ENCODE results near the gene PLAC1. TPM values are rescaled to one million over a fixed set of nuclear protein-coding genes. Genes with fewer than 3 reads are reported as not detected.

Gene PLAC1, protein sequence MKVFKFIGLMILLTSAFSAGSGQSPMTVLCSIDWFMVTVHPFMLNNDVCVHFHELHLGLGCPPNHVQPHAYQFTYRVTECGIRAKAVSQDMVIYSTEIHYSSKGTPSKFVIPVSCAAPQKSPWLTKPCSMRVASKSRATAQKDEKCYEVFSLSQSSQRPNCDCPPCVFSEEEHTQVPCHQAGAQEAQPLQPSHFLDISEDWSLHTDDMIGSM
- 0.83 and 0.91 TPM in 2 replicates for total RNA-seq (2022)
- Bru-seq, nascent RNA: percentile 29 among the genes with signal in this experiment
- percentile 25 among the genes with signal in this experiment for BruChase-seq, experiment 1, labeled RNA remaining after a 6-hour chase
- BruChase-seq, experiment 2, labeled RNA remaining after a 2-hour chase: percentile 25 among the genes with signal in this experiment
- long read RNA-seq, partial matches to known transcripts: 0 of 1 reads
- long read RNA-seq, other reads (novel, unspliced or antisense): 0 of 1 reads

DNA sequence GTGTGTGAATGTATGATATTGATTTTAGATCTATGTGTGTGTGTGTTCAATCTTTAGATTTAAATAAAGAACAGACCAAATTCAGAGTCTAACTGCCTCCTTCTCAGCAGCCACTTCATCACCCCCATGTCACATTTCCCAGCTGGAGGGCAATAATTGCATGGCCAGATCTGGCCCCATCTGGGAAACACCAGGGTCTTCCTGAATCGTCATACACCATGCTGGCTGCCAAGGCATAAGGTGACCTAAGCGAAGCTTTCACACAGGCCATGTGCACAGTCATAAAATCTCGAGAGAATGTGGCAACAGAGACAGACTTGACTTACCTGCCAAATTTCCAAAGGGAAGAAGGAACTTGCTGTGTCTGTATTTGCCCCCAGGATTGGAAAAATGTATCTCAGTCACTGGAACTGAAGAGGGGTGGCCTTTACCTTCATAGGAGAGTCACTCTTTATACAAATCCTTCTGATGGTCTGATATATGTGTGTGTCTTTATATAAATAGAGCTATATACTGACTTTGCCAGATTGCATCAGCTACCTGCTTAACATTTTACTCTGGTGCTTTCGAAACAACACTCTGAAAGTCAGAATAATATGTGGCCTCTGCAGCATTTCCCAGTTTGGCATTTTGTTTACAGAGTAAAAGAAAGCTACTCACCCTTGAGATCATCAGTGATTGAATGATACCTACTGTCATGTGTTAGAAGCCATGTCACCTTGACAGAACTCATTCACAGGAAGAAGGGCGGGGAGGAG, at the start of gene PLAC1:
PLAC1 (minus strand) TSS at position 470 of the 758 bp plus-strand sequence. CDS start 91,789 bp downstream, outside the sequence.
- Mint-ChIP-seq H3K9me3 (ENCODE audit: unreplicated experiment) (no peaks in the 10 kb centered on the region), H3K27ac (ENCODE audit: low read depth, unreplicated experiment) (peak within 1 kb of the TSS; percentile 2), H3K36me3 (ENCODE audit: insufficient read depth, unreplicated experiment) (no peaks in the 10 kb centered on the region), H3K4me1 (ENCODE audit: insufficient read depth, unreplicated experiment) (peaks cover 13% of the 10 kb centered on the region), H3K27me3 (ENCODE audit: insufficient read depth, unreplicated experiment) (peaks cover 33% of the 10 kb centered on the region), H3K4me3 (ENCODE audit: unreplicated experiment) (no peak within 1 kb of the TSS)
- CTCF ChIA-PET: interaction anchor here (1.2 to 1.3 kb wide), 2 partner anchors 12 to 26 kb away, joined by 4 read pairs; no protein-coding TSS in a partner anchor
- intact Hi-C loops (cut with micrococcal nuclease): no loop called here
- TF ChIP-seq, protein P1, sequence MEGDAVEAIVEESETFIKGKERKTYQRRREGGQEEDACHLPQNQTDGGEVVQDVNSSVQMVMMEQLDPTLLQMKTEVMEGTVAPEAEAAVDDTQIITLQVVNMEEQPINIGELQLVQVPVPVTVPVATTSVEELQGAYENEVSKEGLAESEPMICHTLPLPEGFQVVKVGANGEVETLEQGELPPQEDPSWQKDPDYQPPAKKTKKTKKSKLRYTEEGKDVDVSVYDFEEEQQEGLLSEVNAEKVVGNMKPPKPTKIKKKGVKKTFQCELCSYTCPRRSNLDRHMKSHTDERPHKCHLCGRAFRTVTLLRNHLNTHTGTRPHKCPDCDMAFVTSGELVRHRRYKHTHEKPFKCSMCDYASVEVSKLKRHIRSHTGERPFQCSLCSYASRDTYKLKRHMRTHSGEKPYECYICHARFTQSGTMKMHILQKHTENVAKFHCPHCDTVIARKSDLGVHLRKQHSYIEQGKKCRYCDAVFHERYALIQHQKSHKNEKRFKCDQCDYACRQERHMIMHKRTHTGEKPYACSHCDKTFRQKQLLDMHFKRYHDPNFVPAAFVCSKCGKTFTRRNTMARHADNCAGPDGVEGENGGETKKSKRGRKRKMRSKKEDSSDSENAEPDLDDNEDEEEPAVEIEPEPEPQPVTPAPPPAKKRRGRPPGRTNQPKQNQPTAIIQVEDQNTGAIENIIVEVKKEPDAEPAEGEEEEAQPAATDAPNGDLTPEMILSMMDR (IDR thresholded peaks at IDR 0.05; ENCODE audit: unreplicated experiment): no peak
- POLR2A ChIA-PET: interaction anchor here (0.6 to 2.6 kb wide), 8 partner anchors 12 to 1700 kb away, joined by 3 to 9 read pairs (median 5); no protein-coding TSS in a partner anchor
- TSS peak; percentile 25 for BruUV-seq (replicated peaks)
- peak; percentile 14 for DNase-seq (ENCODE audit: unreplicated experiment)

DNA sequence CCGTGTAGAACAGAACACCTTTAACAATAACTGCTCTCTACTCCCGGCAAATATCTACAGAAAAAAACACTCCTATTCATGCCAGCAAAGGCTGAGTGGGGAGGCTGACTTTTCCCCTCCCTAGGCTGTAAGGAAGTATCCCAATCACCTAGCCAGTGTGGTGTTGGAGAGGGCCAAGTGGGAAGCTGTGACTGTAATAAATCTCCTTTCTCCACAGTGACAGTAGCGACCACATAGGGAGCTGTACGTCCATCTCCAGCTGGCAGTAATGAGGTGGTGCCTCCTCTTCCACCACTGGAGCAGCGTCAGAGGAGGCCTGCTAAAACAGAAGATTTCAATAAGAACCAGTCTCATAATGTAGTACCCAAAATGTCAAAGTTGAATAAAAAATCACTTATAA, 47.9 kb upstream of the PLAC1 start:
- Mint-ChIP-seq H3K9me3 (ENCODE audit: unreplicated experiment) (peaks cover 4% of the 10 kb centered on the region), H3K27ac (ENCODE audit: low read depth, unreplicated experiment) (no peak overlapping the region), H3K36me3 (ENCODE audit: insufficient read depth, unreplicated experiment) (no peaks in the 10 kb centered on the region), H3K4me1 (ENCODE audit: insufficient read depth, unreplicated experiment) (no peaks in the 10 kb centered on the region), H3K27me3 (ENCODE audit: insufficient read depth, unreplicated experiment) (no peaks in the 10 kb centered on the region), H3K4me3 (ENCODE audit: unreplicated experiment) (no peak overlapping the region)
- ChIA-PET POLR2A (interaction anchor here (0.7 kb wide), 1 partner anchor 454 kb away, joined by 3 read pairs; no protein-coding TSS in a partner anchor), CTCF (interaction anchor here (0.6 kb wide), 2 partner anchors 46 to 132 kb away, joined by 3 read pairs; no protein-coding TSS in a partner anchor)
- TF ChIP-seq, protein P1 (IDR thresholded peaks at IDR 0.05; ENCODE audit: unreplicated experiment): no peak
- DNase-seq (ENCODE audit: unreplicated experiment): no peak
- intact Hi-C loops (cut with micrococcal nuclease): no loop called here
- no TSS peak for BruUV-seq (replicated peaks)

DNA sequence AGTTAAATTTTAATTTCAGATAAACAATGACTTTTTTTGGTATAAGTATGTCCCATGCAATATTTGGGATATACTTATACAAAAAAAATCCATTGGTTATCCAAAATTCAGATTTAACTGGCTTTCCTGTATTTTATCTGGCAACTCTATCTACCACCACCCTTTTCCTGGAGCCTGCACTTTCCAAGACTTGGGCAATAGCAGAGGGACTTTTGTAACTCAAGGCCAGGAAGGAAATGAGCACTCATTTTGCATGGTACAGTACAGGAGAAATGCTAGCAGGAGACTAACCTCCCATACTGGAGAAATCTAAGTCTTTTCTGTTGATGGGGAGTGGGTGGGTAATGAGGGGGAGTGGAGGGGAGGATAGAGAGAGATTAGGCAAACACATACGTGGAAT, 37.7 kb upstream of the PLAC1 start:
- peak; percentile 31 for DNase-seq (ENCODE audit: unreplicated experiment)
- intact Hi-C loops (cut with micrococcal nuclease): no loop called here
- peaks cover 14% of the 10 kb centered on the region for H3K9me3 Mint-ChIP-seq (ENCODE audit: unreplicated experiment)
- POLR2A ChIA-PET: no interaction called here
- no peaks in the 10 kb centered on the region for H3K36me3 Mint-ChIP-seq (ENCODE audit: insufficient read depth, unreplicated experiment)
- no peak overlapping the region for H3K4me3 Mint-ChIP-seq (ENCODE audit: unreplicated experiment)
- no peak overlapping the region for H3K27ac Mint-ChIP-seq (ENCODE audit: low read depth, unreplicated experiment)
- H3K27me3 Mint-ChIP-seq (ENCODE audit: insufficient read depth, unreplicated experiment): no peaks in the 10 kb centered on the region
- CTCF ChIA-PET: no interaction called here
- peaks cover 17% of the 10 kb centered on the region for H3K4me1 Mint-ChIP-seq (ENCODE audit: insufficient read depth, unreplicated experiment)
- TF ChIP-seq, protein P1 (IDR thresholded peaks at IDR 0.05; ENCODE audit: unreplicated experiment): no peak
- no TSS peak for BruUV-seq (replicated peaks)

Data from MCF 10A (cell line).